Lung (tissue), 12 donors: ENCODE data around the gene RFPL1. TPM values are rescaled to one million over a fixed set of nuclear protein-coding genes. Genes with fewer than 3 reads are reported as not detected.

Source experiments
- ATAC-seq: fragments of 200-7000 bp; cut with Tn5 transposase; one replicate; pipeline ENCODE4 v1.9.1; 2020; ENCODE audit warnings: moderate number of reproducible peaks; ENCODE audit not compliant: insufficient read depth, low FRiP score
- DNase-seq, 3 donors: peaks; one replicate each; pipeline ENCODE4 v3.0.0-alpha.2; 2013 to 2017
- H3K27ac ChIP-seq, 2 donors: one replicate each; pipeline ENCODE4 v1.5.1; 2013; ENCODE audit warnings: mild to moderate bottlenecking in 2 of 2, moderate library complexity in 2 of 2, control low read depth in 1 of 2, inconsistent platforms in 1 of 2, low read depth in 1 of 2, low read length in 1 of 2
- H3K27me3 ChIP-seq, 3 donors: one replicate each; pipeline ENCODE4 v1.5.1; 2013; ENCODE audit warnings: low read length in 2 of 3; ENCODE audit not compliant: control insufficient read depth in 3 of 3, insufficient read depth in 3 of 3
- H3K36me3 ChIP-seq, 4 donors: one replicate each; pipeline ENCODE4 v1.5.1; 2013; ENCODE audit warnings: low read length in 4 of 4, mild to moderate bottlenecking in 1 of 4, moderate library complexity in 1 of 4; ENCODE audit not compliant: control insufficient read depth in 4 of 4, insufficient read depth in 4 of 4
- H3K4me1 ChIP-seq, 5 donors: one replicate each; pipeline ENCODE4 v1.5.1; 2013; ENCODE audit warnings: low read length in 5 of 5, mild to moderate bottlenecking in 2 of 5, moderate library complexity in 1 of 5; ENCODE audit not compliant: control insufficient read depth in 5 of 5, insufficient read depth in 5 of 5
- H3K4me3 ChIP-seq: one replicate; pipeline ENCODE4 v1.5.1; 2013; ENCODE audit warnings: mild to moderate bottlenecking, control low read depth, moderate library complexity
- H3K9ac ChIP-seq, 2 donors: one replicate each; pipeline ENCODE4 v1.5.1; 2013; ENCODE audit warnings: low read length in 2 of 2, control low read depth in 1 of 2; ENCODE audit not compliant: insufficient read depth in 1 of 2
- H3K9me3 ChIP-seq, 4 donors: one replicate each; pipeline ENCODE4 v1.5.1; 2013; ENCODE audit warnings: low read length in 3 of 4, mild to moderate bottlenecking in 1 of 4, moderate library complexity in 1 of 4; ENCODE audit not compliant: control insufficient read depth in 4 of 4, insufficient read depth in 3 of 4
- WGBS, 2 donors: extraction: QIAGEN DNeasy Blood & Tissue Kit; methylation state at CpG; one replicate each; pipeline ENCODE4 v1.1.7; 2013; 5-methylcytosine and 5-hydroxymethylcytosine counted together
- polyA plus RNA-seq, 2 donors: library from polyadenylated mRNA; stranded (reverse); fragments of 200-250 nt; gene quantifications; one replicate each; pipeline ENCODE4 v1.2.1, GENCODE V29; 2013
- total RNA-seq, 2 donors: library from RNA; depleted of rRNA in 1 of 2; stranded (reverse); fragments of >200 nt in 1 of 2; gene quantifications; one replicate each; pipeline ENCODE4 v1.2.1, GENCODE V29; 2014 to 2021
- TF ChIP-seq, protein P1 (sequence below): IDR thresholded peaks from 2 replicates; pipeline ENCODE4 v1.5.1; 2012; ENCODE audit warnings: mild to moderate bottlenecking; ENCODE audit errors: control extremely low read depth, extremely low read depth
- donor health status: control.
- donor health status: control.
- donor health status: Bipolar disorder and iron deficiency.
- donor health status: healthy.
- donor health status: DM: yes; HTN: yes; CAD: no.

RFPL1 gene
- total and polyA plus RNA-seq, 4 donors: not detected

DNA sequence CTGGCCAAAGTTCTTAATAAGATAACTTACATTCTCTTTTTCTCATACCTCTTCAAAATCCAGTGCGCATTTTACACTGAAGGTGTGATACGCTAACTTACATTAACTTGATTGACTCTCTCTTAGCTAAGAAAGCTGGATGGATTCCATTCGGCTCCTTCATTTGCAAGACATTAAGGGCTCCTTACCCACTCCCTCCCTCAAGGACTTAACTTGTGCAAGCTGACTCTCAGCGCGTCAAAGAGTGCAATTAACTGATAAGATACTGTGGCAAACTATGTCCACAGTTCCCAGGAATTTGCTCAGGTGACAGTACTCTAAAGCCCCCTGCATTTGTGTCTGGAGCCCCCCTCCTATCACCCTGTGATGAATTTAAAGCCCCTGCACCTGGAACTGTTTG is 6.4 kb upstream of the RFPL1 start:
- Histone ChIP-seq H3K9ac (no peak overlapping the region), H3K36me3 (no peaks in the 10 kb centered on the region), H3K27ac (no peak overlapping the region), H3K4me3 (no peak overlapping the region), H3K9me3 (no peaks in the 10 kb centered on the region), H3K27me3 (peaks cover 0 to 15% (median 0%) of the 10 kb centered on the region in 3 donors), H3K4me1 (peaks cover 0 to 2% (median 0%) of the 10 kb centered on the region in 5 donors)
- TF ChIP-seq, protein P1, sequence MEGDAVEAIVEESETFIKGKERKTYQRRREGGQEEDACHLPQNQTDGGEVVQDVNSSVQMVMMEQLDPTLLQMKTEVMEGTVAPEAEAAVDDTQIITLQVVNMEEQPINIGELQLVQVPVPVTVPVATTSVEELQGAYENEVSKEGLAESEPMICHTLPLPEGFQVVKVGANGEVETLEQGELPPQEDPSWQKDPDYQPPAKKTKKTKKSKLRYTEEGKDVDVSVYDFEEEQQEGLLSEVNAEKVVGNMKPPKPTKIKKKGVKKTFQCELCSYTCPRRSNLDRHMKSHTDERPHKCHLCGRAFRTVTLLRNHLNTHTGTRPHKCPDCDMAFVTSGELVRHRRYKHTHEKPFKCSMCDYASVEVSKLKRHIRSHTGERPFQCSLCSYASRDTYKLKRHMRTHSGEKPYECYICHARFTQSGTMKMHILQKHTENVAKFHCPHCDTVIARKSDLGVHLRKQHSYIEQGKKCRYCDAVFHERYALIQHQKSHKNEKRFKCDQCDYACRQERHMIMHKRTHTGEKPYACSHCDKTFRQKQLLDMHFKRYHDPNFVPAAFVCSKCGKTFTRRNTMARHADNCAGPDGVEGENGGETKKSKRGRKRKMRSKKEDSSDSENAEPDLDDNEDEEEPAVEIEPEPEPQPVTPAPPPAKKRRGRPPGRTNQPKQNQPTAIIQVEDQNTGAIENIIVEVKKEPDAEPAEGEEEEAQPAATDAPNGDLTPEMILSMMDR: no peak
- 57 to 68% methylated on average over 5 of the region's 5 CpGs for WGBS, 2 donors
- ATAC-seq: no peak
- DNase-seq: peak; percentile 14 to 80 (median 37)

DNA sequence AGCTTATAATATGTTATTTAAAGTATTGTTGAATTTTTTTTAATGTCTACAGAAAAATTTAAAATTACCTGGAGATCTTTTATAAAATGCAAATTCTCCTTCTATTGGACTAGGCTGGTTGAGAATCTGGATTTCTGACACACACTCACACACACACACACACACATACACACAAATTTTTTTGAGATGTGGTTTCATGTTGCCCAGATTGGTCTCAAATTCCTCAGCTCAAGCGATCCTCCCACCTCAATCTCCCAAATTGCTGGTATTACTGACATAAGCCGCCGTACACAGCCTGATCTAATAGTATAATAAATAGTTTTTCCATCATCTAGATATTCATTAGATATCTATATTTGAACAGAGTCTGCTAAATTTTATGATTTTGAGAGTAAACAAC is 4.5 kb upstream of the RFPL1 start:
- Histone ChIP-seq H3K36me3 (no peaks in the 10 kb centered on the region), H3K9me3 (no peaks in the 10 kb centered on the region), H3K4me3 (no peak overlapping the region), H3K27ac (no peak overlapping the region), H3K4me1 (peaks cover 0 to 2% (median 0%) of the 10 kb centered on the region in 5 donors), H3K27me3 (peaks cover 0 to 12% (median 0%) of the 10 kb centered on the region in 3 donors), H3K9ac (no peak overlapping the region)
- TF ChIP-seq, protein P1: no peak
- DNase-seq (no peak), ATAC-seq (no peak)
- WGBS, 2 donors: 92 to 95% methylated on average over 3 of the region's 3 CpGs

DNA sequence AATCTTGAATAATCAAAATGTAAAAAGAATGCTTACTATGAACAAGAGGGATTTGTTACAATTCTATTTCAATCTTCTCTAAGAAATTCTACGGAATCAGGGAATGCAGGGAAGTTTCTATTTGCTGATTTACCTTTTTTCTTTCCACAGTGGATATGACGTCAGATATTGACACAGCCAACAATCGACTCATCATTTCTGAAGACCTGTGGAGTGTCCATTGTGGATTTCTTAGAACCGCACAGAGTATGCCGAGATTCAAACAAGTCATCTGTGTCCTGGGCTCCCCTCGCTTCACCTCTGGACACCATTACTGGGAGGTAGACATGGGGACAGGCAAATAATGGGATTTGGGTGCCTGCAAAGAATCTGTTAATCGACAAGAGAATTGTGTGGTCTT is 4.1 kb upstream of the RFPL1 start:
- H3K4me1 ChIP-seq: peaks cover 0 to 2% (median 0%) of the 10 kb centered on the region in 5 donors
- TF ChIP-seq, protein P1: no peak
- no peaks in the 10 kb centered on the region for H3K36me3 ChIP-seq
- WGBS, 2 donors: 90 to 93% methylated on average over 7 of the region's 7 CpGs
- no peak for ATAC-seq
- no peak for DNase-seq
- H3K4me3 ChIP-seq: no peak overlapping the region
- no peak overlapping the region for H3K27ac ChIP-seq
- H3K9ac ChIP-seq: no peak overlapping the region
- peaks cover 0 to 12% (median 0%) of the 10 kb centered on the region in 3 donors for H3K27me3 ChIP-seq
- H3K9me3 ChIP-seq: no peaks in the 10 kb centered on the region
